Natural killer cell (primary cell): Measurements from ENCODE around the gene LTBP3. TPM values are rescaled to one million over a fixed set of nuclear protein-coding genes. Genes with fewer than 3 reads are reported as not detected.
"Not testable (repeated sequence)": the region's sequence is repeated elsewhere in the genome, so short reads cannot be mapped to it uniquely, and the experiment has no call there.

ENCODE experiments used
- ATAC-seq, 3 donors: fragments of 150-1000 bp in 2 of 3; fragments of 200-7000 bp in 1 of 3; cut with Tn5 transposase; 1 replicate in 1 of 3; 2 replicates in 2 of 3; pipeline ENCODE4 v1.10.0; 2021; ENCODE audit warnings: mild to moderate bottlenecking in 2 of 3, moderate library complexity in 2 of 3
- DNase-seq, 2 donors: peaks; one replicate each; pipeline versions ENCODE4 v3.0.0 to v3.0.0-alpha.2; 2013 to 2021; ENCODE audit warnings: mixed read lengths in 1 of 2
- H3K27ac ChIP-seq: one replicate; pipeline ENCODE4 v1.5.1; 2013; ENCODE audit warnings: mild to moderate bottlenecking, low read length
- H3K27me3 ChIP-seq: one replicate; pipeline ENCODE4 v1.6.1; 2013; ENCODE audit warnings: low read length; ENCODE audit not compliant: control insufficient read depth, insufficient read depth
- H3K36me3 ChIP-seq: one replicate; pipeline ENCODE4 v1.6.1; 2013; ENCODE audit warnings: low read length; ENCODE audit not compliant: control insufficient read depth, insufficient read depth
- H3K4me1 ChIP-seq: one replicate; pipeline ENCODE4 v1.6.1; 2013; ENCODE audit warnings: low read length; ENCODE audit not compliant: control insufficient read depth, insufficient read depth
- H3K4me3 ChIP-seq: one replicate; pipeline ENCODE4 v1.5.1; 2013; ENCODE audit warnings: low read length
- H3K9me3 ChIP-seq: one replicate; pipeline ENCODE4 v1.6.1; 2013; ENCODE audit warnings: low read length; ENCODE audit not compliant: control insufficient read depth, insufficient read depth
- H3K27ac Mint-ChIP-seq, 2 donors: one replicate each; pipeline ENCODE4 v1.8.0; 2022; ENCODE audit warnings: mild to moderate bottlenecking in 2 of 2, mixed read lengths in 2 of 2, moderate library complexity in 1 of 2
- H3K27me3 Mint-ChIP-seq, 2 donors: one replicate each; pipeline ENCODE4 v1.8.0; 2022; ENCODE audit warnings: low read depth in 2 of 2, mixed read lengths in 2 of 2
- H3K36me3 Mint-ChIP-seq: one replicate; pipeline ENCODE4 v1.8.0; 2022; ENCODE audit warnings: mixed read lengths
- H3K4me1 Mint-ChIP-seq, 2 donors: one replicate each; pipeline ENCODE4 v1.8.0; 2022; ENCODE audit warnings: mixed read lengths in 2 of 2
- H3K4me3 Mint-ChIP-seq: one replicate; pipeline ENCODE4 v1.8.0; 2022; ENCODE audit warnings: mild to moderate bottlenecking, moderate library complexity, mixed read lengths
- H3K9me3 Mint-ChIP-seq, 2 donors: one replicate each; pipeline ENCODE4 v1.8.0; 2022; ENCODE audit warnings: mixed read lengths in 2 of 2
- CTCF ChIP-seq: fragments of 200-600 bp; IDR thresholded peaks from one replicate; pipeline ENCODE4 v1.8.0; 2022; ENCODE audit warnings: antibody characterized with exemption
- WGBS: methylation state at CpG from one replicate; pipeline ENCODE4 v1.1.7; 2013; ENCODE audit warnings: missing lambda C conversion rate; ENCODE audit not compliant: insufficient coverage; 5-methylcytosine and 5-hydroxymethylcytosine counted together
- intact Hi-C: fragments of 100-400 bp; cut with micrococcal nuclease; formaldehyde crosslinking; loops from one replicate; pipeline ENCODE4 v1.14.2; 2022
- total RNA-seq, 4 donors: library from RNA; stranded (reverse); fragments of 120-200 nt in 1 of 4; gene quantifications; one replicate each; pipeline versions ENCODE4 v1.2.3 to v1.2.4, GENCODE V29; 2013 to 2022

The LTBP3 gene
- total RNA-seq, 3 donors from 2014 or later (not counting 1 experiment from before 2014, with no cell fraction given), result 121 to 155 (median 140) TPM

GRCh38 chr11:65524741-65525545 is 33.2 kb downstream of the LTBP3 start, which contains the start of gene SCYL1:
SCYL1 (plus strand) TSS chr11:65525083; CDS start chr11:65525154, 71 bp downstream.
- ATAC-seq, result peak; percentile 96 to 99 (median 98)
- WGBS, result under 1% methylated on average over 66 of the region's 82 CpGs
- Histone ChIP-seq H3K4me3 (peak within 1 kb of the TSS; percentile 62), H3K27me3 (no peaks in the 10 kb centered on the region), H3K36me3 (peaks cover 14% of the 10 kb centered on the region), H3K27ac (peak within 1 kb of the TSS; percentile 50), H3K4me1 (peaks cover 30% of the 10 kb centered on the region), H3K9me3 (no peaks in the 10 kb centered on the region)
- no peaks in the 10 kb centered on the region for H3K36me3 Mint-ChIP-seq
- H3K27ac Mint-ChIP-seq, result peak within 1 kb of the TSS; percentile 51 to 83
- peak within 1 kb of the TSS; percentile 78 for H3K4me3 Mint-ChIP-seq
- no peaks in the 10 kb centered on the region for H3K9me3 Mint-ChIP-seq
- no peak for TF ChIP-seq CTCF
- peak; percentile 78 to 90 for DNase-seq
- intact Hi-C loops, result no loop called here
- peaks cover 5 to 23% of the 10 kb centered on the region in 2 donors for H3K4me1 Mint-ChIP-seq
- H3K27me3 Mint-ChIP-seq, result no peaks in the 10 kb centered on the region

GRCh38 chr11:65524014-65524740 is 34.0 kb downstream of the LTBP3 start:
- peak in 1 of 2 donors; percentile 34 for DNase-seq
- Histone ChIP-seq H3K27me3 (no peaks in the 10 kb centered on the region), H3K9me3 (no peaks in the 10 kb centered on the region), H3K27ac (no peak overlapping the region), H3K4me1 (peaks cover 30% of the 10 kb centered on the region), H3K36me3 (peaks cover 7% of the 10 kb centered on the region), H3K4me3 (no peak overlapping the region)
- Mint-ChIP-seq H3K4me3 (no peak overlapping the region), H3K9me3 (no peaks in the 10 kb centered on the region), H3K36me3 (no peaks in the 10 kb centered on the region), H3K4me1 (peaks cover 5 to 23% of the 10 kb centered on the region in 2 donors), H3K27ac (peak overlapping the region; percentile 43 to 83), H3K27me3 (no peaks in the 10 kb centered on the region)
- no peak for TF ChIP-seq CTCF
- intact Hi-C loops, result no loop called here
- ATAC-seq, result peak in 2 of 3 donors; percentile 4 to 5
- 79% methylated on average over 12 of the region's 12 CpGs for WGBS

- H3K9me3 Mint-ChIP-seq, ATAC-seq, H3K27ac ChIP-seq, H3K9me3 ChIP-seq, intact Hi-C loops, DNase-seq, H3K36me3 ChIP-seq, H3K27me3 Mint-ChIP-seq, H3K27me3 ChIP-seq, H3K36me3 Mint-ChIP-seq, H3K4me3 ChIP-seq: not testable (repeated sequence)
- peaks cover 30% of the 10 kb centered on the region for H3K4me1 ChIP-seq
- WGBS, result 73% methylated on average over 7 of the region's 7 CpGs
- H3K27ac Mint-ChIP-seq, result peak overlapping the region in 1 of 2 donors; percentile 22
- peak overlapping the region; percentile 42 for H3K4me3 Mint-ChIP-seq
- peaks cover 5 to 23% of the 10 kb centered on the region in 2 donors for H3K4me1 Mint-ChIP-seq
Measured at GRCh38 chr11:65523631-65523968, 34.6 kb downstream of the LTBP3 start.

GRCh38 chr11:65522718-65523630 is 35.2 kb downstream of the LTBP3 start:
- peaks cover 5 to 23% of the 10 kb centered on the region in 2 donors for H3K4me1 Mint-ChIP-seq
- peaks cover 30% of the 10 kb centered on the region for H3K4me1 ChIP-seq
- intact Hi-C loops, H3K4me3 ChIP-seq, H3K27me3 ChIP-seq, ATAC-seq, H3K9me3 Mint-ChIP-seq, H3K27me3 Mint-ChIP-seq, H3K27ac ChIP-seq, H3K36me3 ChIP-seq, H3K36me3 Mint-ChIP-seq, H3K4me3 Mint-ChIP-seq, H3K9me3 ChIP-seq: not testable (repeated sequence)
- peak overlapping the region in 1 of 2 donors; percentile 22 for H3K27ac Mint-ChIP-seq
- WGBS, result 25% methylated on average over 13 of the region's 18 CpGs
- DNase-seq, result peak in 1 of 2 donors; percentile 70

GRCh38 chr11:65521777-65522521 is 36.2 kb downstream of the LTBP3 start:
- peak in 1 of 2 donors; percentile 60 for DNase-seq
- H3K27ac Mint-ChIP-seq, result not testable (repeated sequence)

More at GRCh38 chr11:65521777-65522521, 36.2 kb downstream of the LTBP3 start:
- ATAC-seq, H3K4me3 ChIP-seq, H3K27ac ChIP-seq, H3K9me3 ChIP-seq, H3K4me3 Mint-ChIP-seq, H3K9me3 Mint-ChIP-seq, H3K36me3 Mint-ChIP-seq, H3K36me3 ChIP-seq, intact Hi-C loops, H3K27me3 ChIP-seq, H3K27me3 Mint-ChIP-seq: not testable (repeated sequence)
- whole genome bisulfite sequencing, result 89% methylated on average over 15 of the region's 20 CpGs
- H3K4me1 Mint-ChIP-seq, result peaks cover 5 to 21% of the 10 kb centered on the region in 2 donors
- peaks cover 30% of the 10 kb centered on the region for H3K4me1 ChIP-seq
